GM10266 (cell line): ENCODE data around the gene GALNT2.

ENCODE experiments used
- DNase-seq: peaks from one replicate; pipeline ENCODE4 v3.0.0; 2012; ENCODE audit errors: extremely low spot score
- TF ChIP-seq, protein P1 (sequence below): IDR thresholded peaks from 2 replicates; pipeline ENCODE4 v1.5.1; 2012; ENCODE audit warnings: mild to moderate bottlenecking, low read depth; ENCODE audit not compliant: control insufficient read depth, insufficient read depth; ENCODE audit errors: missing control alignments

Gene GALNT2

GRCh38 chr1:230143534-230143933, 76.5 kb downstream of the GALNT2 start:
- no peak for DNase-seq
- TF ChIP-seq, protein P1, sequence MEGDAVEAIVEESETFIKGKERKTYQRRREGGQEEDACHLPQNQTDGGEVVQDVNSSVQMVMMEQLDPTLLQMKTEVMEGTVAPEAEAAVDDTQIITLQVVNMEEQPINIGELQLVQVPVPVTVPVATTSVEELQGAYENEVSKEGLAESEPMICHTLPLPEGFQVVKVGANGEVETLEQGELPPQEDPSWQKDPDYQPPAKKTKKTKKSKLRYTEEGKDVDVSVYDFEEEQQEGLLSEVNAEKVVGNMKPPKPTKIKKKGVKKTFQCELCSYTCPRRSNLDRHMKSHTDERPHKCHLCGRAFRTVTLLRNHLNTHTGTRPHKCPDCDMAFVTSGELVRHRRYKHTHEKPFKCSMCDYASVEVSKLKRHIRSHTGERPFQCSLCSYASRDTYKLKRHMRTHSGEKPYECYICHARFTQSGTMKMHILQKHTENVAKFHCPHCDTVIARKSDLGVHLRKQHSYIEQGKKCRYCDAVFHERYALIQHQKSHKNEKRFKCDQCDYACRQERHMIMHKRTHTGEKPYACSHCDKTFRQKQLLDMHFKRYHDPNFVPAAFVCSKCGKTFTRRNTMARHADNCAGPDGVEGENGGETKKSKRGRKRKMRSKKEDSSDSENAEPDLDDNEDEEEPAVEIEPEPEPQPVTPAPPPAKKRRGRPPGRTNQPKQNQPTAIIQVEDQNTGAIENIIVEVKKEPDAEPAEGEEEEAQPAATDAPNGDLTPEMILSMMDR: no peak

DNA sequence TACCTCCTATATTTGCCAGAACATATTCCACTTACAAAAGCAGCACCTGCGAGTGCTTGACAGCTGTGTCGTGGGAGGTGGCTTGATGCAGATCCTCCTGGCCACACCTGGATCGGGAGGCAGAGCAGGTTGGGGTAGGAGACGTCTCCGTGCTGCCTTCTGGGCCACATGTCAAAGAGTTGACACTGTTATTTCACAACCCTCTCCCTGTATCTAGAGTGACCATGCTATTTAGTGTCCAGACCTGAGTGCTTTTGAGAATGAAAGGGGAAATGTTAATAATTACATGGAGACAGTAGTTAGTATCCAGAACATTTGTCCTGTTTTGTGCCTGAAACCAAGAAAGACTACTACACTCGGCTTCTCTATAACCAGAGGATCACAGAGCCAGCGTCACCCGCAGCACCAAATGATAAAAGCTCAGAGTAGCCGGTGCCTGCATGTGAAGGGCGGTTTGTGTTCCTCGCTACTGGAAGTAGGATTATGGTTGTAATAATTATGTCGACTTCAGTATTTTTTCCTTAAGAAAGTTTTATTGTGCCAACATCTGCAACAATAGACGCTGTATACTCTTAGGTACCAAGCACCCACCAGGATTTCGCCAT, 77.1 kb downstream of the GALNT2 start:
- DNase-seq: no peak
- TF ChIP-seq, protein P1: no peak

DNA sequence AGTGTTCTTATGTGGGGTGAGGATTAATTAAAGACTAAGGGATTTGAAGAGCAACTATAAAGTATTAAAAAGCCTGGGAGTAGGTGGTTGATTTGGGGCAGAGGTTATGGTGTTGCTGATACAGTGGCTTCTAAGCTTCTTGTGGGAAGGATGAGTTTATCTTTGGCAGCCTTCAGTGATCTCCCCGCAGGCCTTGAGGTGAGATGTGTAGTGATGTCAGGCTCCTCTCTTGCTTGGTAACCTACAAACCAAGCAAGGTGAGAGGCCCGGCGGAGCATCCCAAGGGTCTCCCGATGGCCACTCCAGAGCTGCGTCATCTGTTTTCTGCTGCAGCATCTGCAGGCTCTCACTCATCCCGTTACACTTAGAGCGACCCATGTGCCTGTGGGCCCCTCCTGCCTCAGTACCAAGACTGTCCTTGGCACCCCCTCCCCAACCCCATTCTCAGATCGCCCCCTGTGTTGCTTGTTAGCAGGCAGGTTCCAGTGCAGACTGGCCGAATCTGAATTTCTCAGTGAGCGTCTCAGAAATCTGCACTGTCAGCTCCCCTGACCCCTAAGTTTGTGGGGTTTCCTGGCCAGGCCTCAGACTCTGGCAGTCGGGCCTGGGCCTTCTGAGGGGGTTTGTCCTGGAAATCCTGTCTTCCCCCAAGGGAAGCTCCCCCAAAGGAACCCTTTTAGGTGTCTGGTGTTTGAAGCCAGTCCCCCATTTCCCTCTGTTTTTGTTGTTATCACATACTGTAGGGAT, 77.9 kb downstream of the GALNT2 start:
- TF ChIP-seq, protein P1: no peak
- DNase-seq: no peak

- no peak for DNase-seq
- TF ChIP-seq, protein P1: no peak
Measured at GRCh38 chr1:230145505-230145899, 78.5 kb downstream of the GALNT2 start.

GRCh38 chr1:230145953-230146476, 79.0 kb downstream of the GALNT2 start:
- TF ChIP-seq, protein P1: no peak
- no peak for DNase-seq

DNA sequence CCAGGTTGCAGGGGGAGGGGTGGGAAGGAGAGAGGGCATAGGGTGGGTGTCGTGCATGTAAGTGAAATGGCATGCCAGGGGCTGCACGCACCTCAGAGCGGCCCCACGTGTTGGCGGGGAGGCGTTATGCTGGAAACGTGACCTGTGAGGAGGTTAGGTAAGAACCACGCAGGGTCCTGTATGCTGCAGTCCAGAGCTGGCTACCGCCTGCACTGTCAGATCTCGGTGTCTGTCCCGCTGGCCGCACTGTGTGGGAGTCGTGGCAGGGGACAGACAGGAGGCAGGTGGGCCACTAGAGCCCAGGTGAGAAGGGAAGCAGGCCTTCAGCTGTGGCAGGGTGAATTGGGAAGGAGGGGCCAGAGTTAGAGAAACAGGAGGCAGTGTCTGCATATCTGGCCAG, 79.7 kb downstream of the GALNT2 start:
- no peak for DNase-seq
- TF ChIP-seq, protein P1: no peak
